Measurements from ENCODE around the gene ENAM. TPM values are rescaled to one million over a fixed set of nuclear protein-coding genes. Genes with fewer than 3 reads are reported as not detected.

ENAM gene
- total RNA-seq, 1 experiment from 2014 or later, result not detected

GRCh38 chr4:70671091-70671490, 42.5 kb downstream of the ENAM start:
- intact Hi-C loops (cut with micrococcal nuclease; ENCODE audit: unreplicated experiment) (no loop called here), in situ Hi-C loops (cut with HindIII; ENCODE audit: low pct_unique_long_range_greater_than_20kb, low sequenced_read_pairs) (no loop called here)
- no peak overlapping the region for H3K4me3 ChIP-seq (ENCODE audit: low read depth in 2 of 2, low read length in 2 of 2)
- H3K4me1 ChIP-seq (ENCODE audit: control insufficient read depth, insufficient read depth, low read length), result no peaks in the 10 kb centered on the region
- TF ChIP-seq SIN3A (IDR thresholded peaks at IDR 0.05; ENCODE audit: borderline replicate concordance, insufficient read depth, low read depth, low read length) (no peak), TCF7L2 (IDR thresholded peaks at IDR 0.05; ENCODE audit: low read depth, low read length) (no peak), POLR2AphosphoS5 (IDR thresholded peaks at IDR 0.05; ENCODE audit: low read depth, low read length) (no peak), CTCF (IDR thresholded peaks at IDR 0.05) (no peak), REST (IDR thresholded peaks at IDR 0.05; ENCODE audit: insufficient read depth in 1 of 2, low read depth in 2 of 2, low read length in 1 of 2) (no peak)
- no peaks in the 10 kb centered on the region for H3K9me3 ChIP-seq (ENCODE audit: control insufficient read depth, insufficient read depth, low read depth, low read length)
- ATAC-seq (no peak), DNase-seq (ENCODE audit: low read depth, low spot score) (no peak)
- H3K27ac ChIP-seq (ENCODE audit: low read length), result no peak overlapping the region
- CTCF ChIA-PET, result no interaction called here
- POLR2A ChIA-PET, result no interaction called here
- H3K36me3 ChIP-seq (ENCODE audit: control insufficient read depth, insufficient read depth, low read length), result no peaks in the 10 kb centered on the region
- no TSS peak for BruUV-seq (replicated peaks)
- 0 out of 2 replicates have a peak, but pooled peaks cover 2% of the 10 kb centered on the region for H3K27me3 ChIP-seq (ENCODE audit: control insufficient read depth, insufficient read depth, low read length)

- CTCF ChIA-PET, result no interaction called here
- BruUV-seq (replicated peaks), result no TSS peak
These were observed 45.6 kb downstream of the ENAM start for GRCh38 chr4:70674191-70674590.

More at GRCh38 chr4:70674191-70674590, 45.6 kb downstream of the ENAM start:
- H3K27me3 ChIP-seq (ENCODE audit: control insufficient read depth, insufficient read depth, low read length), result 0 out of 2 replicates have a peak, but pooled peaks cover 2% of the 10 kb centered on the region
- H3K4me1 ChIP-seq (ENCODE audit: control insufficient read depth, insufficient read depth, low read length), result no peaks in the 10 kb centered on the region
- TF ChIP-seq SIN3A (IDR thresholded peaks at IDR 0.05; ENCODE audit: borderline replicate concordance, insufficient read depth, low read depth, low read length), result no peak
- TF ChIP-seq REST (IDR thresholded peaks at IDR 0.05; ENCODE audit: insufficient read depth in 1 of 2, low read depth in 2 of 2, low read length in 1 of 2), result no peak
- no peak for TF ChIP-seq CTCF (IDR thresholded peaks at IDR 0.05)
- no peak for TF ChIP-seq TCF7L2 (IDR thresholded peaks at IDR 0.05; ENCODE audit: low read depth, low read length)
- no peak for TF ChIP-seq POLR2AphosphoS5 (IDR thresholded peaks at IDR 0.05; ENCODE audit: low read depth, low read length)
- in situ Hi-C loops (cut with HindIII; ENCODE audit: low pct_unique_long_range_greater_than_20kb, low sequenced_read_pairs), result no loop called here
- POLR2A ChIA-PET, result no interaction called here
- no peaks in the 10 kb centered on the region for H3K9me3 ChIP-seq (ENCODE audit: control insufficient read depth, insufficient read depth, low read depth, low read length)
- ATAC-seq (no peak), DNase-seq (ENCODE audit: low read depth, low spot score) (no peak)
- no peak overlapping the region for H3K4me3 ChIP-seq (ENCODE audit: low read depth in 2 of 2, low read length in 2 of 2)
- H3K27ac ChIP-seq (ENCODE audit: low read length), result no peak overlapping the region
- H3K36me3 ChIP-seq (ENCODE audit: control insufficient read depth, insufficient read depth, low read length), result no peaks in the 10 kb centered on the region
- intact Hi-C loops (cut with micrococcal nuclease; ENCODE audit: unreplicated experiment), result no loop called here

Data from Panc1 (cell line).